ENCODE measurements around the gene MAPK8IP2.

The MAPK8IP2 gene

GRCh38 chr22:50600538-50600937, at the start of gene MAPK8IP2:
Gene MAPK8IP2, plus strand, starts transcription at chr22:50600793. Its CDS starts 26 bp downstream, at chr22:50600819.
- DNase-seq, result no peak

DNA sequence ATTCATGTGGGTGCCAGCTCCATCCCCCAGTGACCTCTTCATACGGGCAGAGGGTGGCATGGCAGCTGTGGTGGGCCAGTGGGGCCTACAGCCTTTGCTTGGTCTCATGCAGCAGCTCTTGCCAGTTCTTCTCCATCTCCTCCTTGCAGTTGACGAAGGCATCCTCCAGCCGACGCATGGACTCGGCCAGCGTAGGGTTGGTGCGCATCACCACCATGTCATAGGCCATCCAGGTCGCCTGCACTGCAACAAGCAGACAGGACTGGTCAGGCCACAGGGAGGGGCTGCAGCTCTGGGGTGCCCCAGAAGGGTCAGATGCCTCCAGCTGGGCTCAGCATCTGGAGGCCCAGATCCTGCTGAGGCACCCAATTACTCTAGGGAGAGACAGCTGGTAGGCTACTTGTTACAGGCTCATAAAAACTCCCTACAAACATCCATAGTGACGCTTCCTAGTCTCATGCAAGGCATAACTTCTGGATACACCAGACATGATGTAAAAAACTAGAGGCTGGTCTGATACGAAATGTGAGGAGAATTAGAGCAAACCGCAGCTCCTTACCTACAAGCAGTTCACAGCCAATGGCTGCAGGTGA, 49.3 kb upstream of the MAPK8IP2 start:
- no peak for DNase-seq

DNA sequence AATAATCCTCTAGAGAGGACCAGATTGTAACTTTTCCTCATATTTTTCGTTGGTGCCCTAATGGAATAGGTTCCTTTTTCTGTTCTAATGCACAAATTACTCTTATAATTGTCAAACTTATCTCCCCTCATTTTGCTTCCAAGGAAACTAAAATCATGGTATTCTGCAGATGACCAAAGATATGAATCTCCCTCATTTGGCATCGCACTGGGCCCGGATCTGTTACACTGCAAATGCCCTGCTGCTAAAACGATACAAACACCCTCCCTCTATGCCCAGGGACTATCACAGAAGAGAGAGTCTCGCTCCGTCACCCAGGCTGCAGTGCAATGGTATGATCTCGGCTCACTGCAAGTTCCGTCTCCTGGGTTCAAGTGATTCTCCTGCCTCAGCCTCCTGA, 47.3 kb upstream of the MAPK8IP2 start:
- no peak for DNase-seq

- DNase-seq, result no peak
Observed at GRCh38 chr22:50556703-50557102, 43.9 kb upstream of the MAPK8IP2 start.

GRCh38 chr22:50560034-50560433, 40.6 kb upstream of the MAPK8IP2 start:
- DNase-seq, result no peak

GRCh38 chr22:50561401-50562358, 38.9 kb upstream of the MAPK8IP2 start:
- no peak for DNase-seq

- peak; percentile 92 for DNase-seq
Observed at GRCh38 chr22:50562523-50563412, 37.8 kb upstream of the MAPK8IP2 start, which contains the start of gene SYCE3. Gene SYCE3, minus strand, starts transcription at chr22:50562919. Its CDS starts 6,514 bp downstream, at chr22:50556405.

DNA sequence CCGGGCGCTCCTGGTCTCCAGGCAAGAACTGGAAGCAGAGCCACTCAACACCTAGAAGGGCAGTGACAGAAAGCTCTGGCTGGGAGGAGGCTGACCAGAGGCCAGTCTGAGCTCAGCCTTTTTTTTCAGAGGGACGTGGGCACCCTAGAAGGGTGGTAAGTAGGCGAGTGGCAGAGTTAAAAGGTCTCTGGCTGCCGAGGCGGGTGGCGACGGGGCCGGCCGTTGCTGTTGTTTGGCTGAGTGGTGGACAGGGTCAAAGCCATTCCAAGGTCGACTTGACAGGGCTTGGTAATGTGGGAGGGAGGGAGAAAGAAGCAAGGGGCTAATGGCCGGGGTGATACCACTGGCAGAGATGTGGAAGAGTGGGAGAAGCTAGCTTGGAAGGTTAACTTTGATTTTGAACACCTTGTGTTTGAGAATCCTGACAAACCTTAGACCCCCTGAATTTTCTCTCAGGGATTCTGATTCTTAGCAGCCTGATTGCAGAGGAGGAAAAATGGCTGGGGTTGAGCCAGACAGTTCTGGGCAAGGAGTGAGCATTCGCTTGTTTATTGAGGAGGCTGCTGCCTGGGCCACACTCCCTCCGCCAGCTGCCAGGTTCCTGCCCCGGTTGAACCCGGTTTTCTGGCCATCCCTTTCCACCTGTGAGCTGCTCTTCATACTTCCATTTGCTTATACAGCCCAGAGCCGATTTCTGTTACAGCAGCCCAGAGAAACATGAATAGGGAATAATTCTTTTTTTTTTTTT, 37.0 kb upstream of the MAPK8IP2 start:
- DNase-seq, result no peak

- no peak for DNase-seq
Observed at GRCh38 chr22:50564289-50564688, 36.3 kb upstream of the MAPK8IP2 start.

DNA sequence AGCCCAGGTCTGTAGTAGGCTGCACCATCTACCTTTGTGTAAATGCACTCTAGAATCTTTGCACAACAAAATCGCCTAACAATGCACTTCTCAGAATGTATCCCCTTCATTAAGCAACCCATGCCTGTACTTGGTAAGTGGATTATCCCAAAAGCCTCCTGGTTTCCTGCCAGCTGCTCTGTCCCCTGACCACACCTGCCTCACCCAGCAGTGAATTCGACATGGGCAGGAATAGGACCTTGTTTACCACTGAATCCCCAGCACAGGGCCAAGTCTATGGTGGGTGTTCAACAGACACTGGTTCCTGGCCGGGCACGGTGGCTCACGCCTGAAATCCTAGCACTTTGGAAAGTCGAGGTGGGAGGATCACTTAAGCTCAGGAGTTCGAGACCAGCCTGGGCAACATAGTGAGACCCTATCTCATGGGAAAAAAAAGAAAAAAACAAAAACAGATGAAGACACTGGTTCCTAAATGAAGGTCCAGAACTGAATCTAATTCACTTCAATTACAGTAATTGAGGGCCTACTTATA, 32.8 kb upstream of the MAPK8IP2 start:
- DNase-seq, result no peak

DNA sequence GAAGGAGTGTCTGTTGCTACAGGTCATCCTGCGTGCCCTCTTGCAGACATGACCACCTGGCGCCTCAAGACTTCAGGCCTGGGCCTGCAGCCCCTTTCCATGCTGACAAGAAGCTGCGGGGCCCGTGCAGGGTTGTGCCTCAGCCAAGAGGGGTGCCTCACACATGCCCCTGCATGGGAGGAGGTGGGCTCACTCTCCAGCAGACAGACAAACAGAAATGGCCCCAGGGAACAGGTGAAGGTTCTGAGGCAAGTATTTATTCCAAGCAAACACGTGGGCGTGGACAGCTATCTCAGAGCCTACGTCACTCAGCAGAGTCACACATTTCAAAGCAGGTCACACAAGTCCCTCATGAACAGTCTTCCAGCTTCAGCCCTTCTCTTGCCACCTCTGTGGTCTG, 32.0 kb upstream of the MAPK8IP2 start:
- no peak for DNase-seq

DNA sequence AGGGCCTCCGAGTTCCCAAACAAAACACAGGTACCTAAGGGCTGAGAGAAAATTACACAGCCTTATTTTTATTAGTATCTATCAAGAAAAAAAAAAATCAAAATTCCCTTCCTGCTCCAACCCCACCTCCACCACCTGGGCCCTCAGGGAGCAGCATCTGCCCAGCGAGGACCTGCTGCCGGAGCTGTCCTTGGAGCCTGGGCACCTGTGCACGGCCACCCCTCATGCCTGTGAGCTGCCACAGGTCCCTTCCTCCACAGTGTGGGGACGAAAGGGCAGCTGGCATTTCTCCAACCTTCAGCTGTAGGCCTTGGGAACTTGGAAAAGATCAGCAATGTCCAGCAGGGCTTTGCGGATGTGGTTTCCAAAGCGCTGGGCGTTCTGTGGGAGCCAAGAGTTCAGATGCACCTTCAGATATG, 31.5 kb upstream of the MAPK8IP2 start:
- DNase-seq, result no peak

- DNase-seq, result no peak
Observed at GRCh38 chr22:50569896-50570535, 30.6 kb upstream of the MAPK8IP2 start.

DNA sequence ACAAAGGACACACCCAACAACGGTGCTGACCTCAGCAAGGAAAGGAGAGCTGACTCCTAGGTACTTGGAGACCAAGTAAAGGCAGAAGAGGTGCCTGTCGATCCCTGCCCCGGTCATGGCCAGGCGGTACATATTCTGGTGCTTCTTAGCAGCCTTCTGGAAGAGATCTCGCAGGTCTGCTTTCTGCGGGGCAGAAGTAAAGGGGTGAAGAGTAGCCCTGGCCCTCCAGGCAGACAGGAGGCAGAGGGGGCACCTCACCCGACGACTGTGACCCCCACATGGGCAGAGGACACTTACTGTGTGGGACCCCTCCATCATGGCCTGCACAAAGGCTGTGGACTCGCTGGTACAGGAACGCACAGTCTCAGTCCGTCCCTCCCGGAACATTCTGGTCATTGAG, 29.7 kb upstream of the MAPK8IP2 start:
- DNase-seq, result no peak

DNA sequence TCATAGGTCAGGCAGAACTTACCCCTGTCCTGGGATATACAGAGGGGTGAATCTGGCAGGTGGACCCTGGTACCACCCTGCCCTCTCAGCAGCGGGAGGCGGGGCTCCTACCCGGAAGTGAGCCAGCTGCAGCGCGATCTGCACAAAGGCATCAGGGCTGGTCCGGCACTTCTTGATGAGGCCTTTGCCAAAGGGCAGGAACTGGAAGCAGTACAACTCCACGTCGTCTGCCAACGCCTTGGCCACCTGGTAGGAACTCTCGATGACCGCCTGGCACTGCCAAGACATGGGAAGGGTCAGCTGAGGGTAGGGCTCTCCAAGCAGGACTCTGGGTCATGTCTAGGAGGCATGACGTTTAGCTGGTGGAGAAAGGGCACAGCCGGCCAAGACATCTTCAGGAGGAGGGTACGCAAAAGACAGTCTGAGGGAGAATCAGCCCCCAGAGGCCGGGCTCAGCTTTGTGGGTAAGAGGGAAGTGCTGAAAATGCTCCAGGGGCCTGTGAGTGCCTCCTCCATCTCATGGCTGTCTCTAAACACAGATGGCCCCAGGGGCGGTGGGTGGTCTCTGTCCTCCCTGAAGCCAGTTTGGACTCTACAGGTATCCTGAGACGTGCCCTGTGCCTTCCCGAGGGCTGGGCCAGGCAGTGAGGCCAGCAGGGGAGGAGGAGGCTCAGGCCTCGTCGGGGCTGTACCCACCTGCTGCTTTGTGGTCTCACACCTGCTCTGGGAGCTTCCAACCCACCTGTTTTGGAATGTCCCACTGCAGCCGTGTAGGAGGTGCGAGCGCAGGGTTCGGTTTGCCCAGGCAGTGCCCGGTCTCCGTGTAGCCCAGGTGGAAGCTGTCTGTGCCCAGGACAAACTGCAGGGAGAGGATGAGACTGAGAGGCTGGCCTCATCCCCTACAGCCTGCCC, 29.1 kb upstream of the MAPK8IP2 start:
- DNase-seq, result no peak

DNA sequence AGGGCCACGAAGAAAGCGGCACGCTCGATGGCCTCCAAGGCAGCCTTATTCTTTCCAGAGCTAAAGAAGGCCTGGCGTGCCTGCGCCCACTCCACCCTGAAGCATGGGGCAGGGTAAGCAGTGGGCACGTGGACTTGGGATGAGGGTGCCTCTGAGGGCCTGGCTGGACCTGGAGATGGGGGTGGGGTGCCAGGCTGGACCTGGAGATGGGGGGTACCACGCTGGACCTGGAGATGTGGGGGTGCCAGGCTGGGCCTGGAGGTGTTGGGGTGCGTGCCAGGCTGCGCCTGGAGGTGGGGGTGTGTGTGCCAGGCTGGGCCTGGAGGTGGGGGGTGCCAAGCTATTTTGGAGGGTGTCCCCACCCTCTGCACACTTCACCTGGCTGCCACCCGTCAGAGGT, 27.6 kb upstream of the MAPK8IP2 start:
- DNase-seq, result no peak

DNA sequence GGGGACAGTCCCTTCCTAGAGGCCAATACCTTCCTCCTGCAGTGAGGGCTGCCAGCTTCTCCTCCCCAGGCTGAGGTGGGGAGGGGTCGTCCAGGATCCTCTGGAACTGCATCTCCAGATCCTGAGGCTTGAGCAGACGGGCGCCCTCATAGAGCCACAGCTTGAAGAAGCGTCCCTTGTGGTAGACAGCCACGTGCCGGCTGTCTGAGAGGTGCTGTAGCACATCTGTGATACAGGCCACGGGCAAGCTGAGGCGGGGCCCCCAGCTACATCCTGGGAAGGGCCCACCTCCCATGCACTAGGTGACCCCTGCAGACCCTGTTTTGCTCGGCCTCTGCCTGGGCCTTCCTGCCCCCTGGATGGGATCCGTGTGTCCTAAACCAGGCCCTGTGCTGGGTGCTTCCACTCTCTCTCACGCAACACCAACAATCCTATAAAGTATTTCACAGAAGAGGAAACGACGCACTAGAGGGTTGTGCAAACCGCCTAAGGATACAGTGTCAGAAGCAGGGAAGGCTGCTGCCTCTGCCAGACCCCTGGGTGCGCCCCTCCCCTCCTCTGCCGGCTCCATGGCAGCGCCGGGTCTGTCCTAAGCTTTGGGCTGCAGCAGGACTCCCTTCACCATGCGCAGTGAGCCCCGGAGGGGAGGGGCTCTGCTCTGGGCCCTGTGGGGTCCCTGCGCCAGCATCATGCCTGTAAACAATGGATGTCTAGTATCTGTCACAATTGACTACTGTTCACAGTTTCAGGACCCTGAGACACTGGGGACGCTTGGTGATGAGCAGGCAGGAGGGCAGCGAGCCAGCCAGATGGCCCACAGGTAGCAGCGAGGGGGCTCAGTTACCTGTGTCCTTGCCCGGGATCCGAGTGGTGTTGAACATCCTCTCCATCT, 26.9 kb upstream of the MAPK8IP2 start:
- DNase-seq, result no peak

- DNase-seq, result no peak
Observed at GRCh38 chr22:50574383-50574755, 26.2 kb upstream of the MAPK8IP2 start.

DNA sequence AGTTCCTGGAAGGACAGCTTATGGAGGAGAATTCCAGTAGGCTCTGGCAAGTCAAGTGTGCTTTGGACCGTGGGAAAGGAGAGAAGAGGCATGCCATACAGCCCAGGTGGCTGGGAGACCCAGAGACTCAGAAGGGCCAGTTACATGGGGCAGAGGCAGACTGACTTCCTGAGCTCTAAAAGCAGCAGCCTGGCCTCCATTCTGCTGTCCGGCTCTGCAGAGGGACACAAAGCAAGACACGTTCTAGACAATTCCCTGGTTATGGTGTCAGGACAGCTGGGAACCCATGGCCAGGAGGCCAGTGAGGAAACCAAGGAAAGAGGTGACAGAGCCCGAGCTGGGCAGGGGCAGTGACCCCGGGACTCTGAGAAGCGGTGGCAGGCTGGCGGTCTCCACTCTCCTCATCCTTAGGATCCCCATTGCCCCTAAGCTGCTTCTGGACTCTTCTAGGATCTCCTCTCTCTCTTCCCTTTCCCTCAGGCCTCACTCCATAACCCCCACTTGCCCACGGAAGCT, 25.1 kb upstream of the MAPK8IP2 start:
- no peak for DNase-seq

All from DMS153 (cell line).